Activated CD8-positive, alpha-beta T cell treated with anti-CD3 and anti-CD28 coated beads for 36 hours (primary cell): ENCODE results near the gene METTL1. TPM values are rescaled to one million over a fixed set of nuclear protein-coding genes. Genes with fewer than 3 reads are reported as not detected.

ENCODE experiments used
- ATAC-seq: fragments of 200-7000 bp; cut with Tn5 transposase; one replicate; pipeline ENCODE4 v1.10.0; 2021; ENCODE audit warnings: mild to moderate bottlenecking, moderate library complexity
- CTCF ChIA-PET: fragments of 350-600 bp; sonication (Branson Sonifier 250); formaldehyde crosslinking; loops from one replicate; lab custom pipeline; 2021; ENCODE audit warnings: antibody characterized with exemption; lab: Charles Lee
- POLR2A ChIA-PET: fragments of 350-600 bp; sonication (Branson Sonifier 250); formaldehyde crosslinking; loops from one replicate; lab custom pipeline; 2021; ENCODE audit warnings: antibody characterized with exemption; lab: Charles Lee
- DNase-seq: peaks from one replicate; pipeline ENCODE4 v3.0.0-alpha.2; 2020
- H3K27ac Mint-ChIP-seq: one replicate; pipeline ENCODE4 v1.8.0; 2021; ENCODE audit warnings: mild to moderate bottlenecking, mixed read lengths
- H3K27me3 Mint-ChIP-seq: one replicate; pipeline ENCODE4 v1.8.0; 2021; ENCODE audit warnings: mixed read lengths
- H3K36me3 Mint-ChIP-seq: one replicate; pipeline ENCODE4 v1.8.0; 2021; ENCODE audit warnings: low read depth, mixed read lengths
- H3K4me1 Mint-ChIP-seq: one replicate; pipeline ENCODE4 v1.8.0; 2021; ENCODE audit warnings: low read depth, mixed read lengths
- H3K4me3 Mint-ChIP-seq: one replicate; pipeline ENCODE4 v1.8.0; 2021; ENCODE audit warnings: mild to moderate bottlenecking, moderate library complexity, mixed read lengths
- H3K9me3 Mint-ChIP-seq: one replicate; pipeline ENCODE4 v1.8.0; 2021; ENCODE audit warnings: mixed read lengths
- CTCF ChIP-seq: fragments of 200-600 bp; IDR thresholded peaks from one replicate; pipeline ENCODE4 v1.8.0; 2022; ENCODE audit warnings: antibody characterized with exemption, mild to moderate bottlenecking
- intact Hi-C: fragments of 100-400 bp; cut with micrococcal nuclease; formaldehyde crosslinking; loops from one replicate; pipeline ENCODE4 v1.10.0; 2022
- total RNA-seq, 2 experiments: library from RNA; stranded (reverse); gene quantifications; one replicate each; pipeline ENCODE4 v1.2.3, GENCODE V29; 2021

METTL1 gene
- total RNA-seq, 2 experiments from 2014 or later: 29.6 to 34.1 TPM

DNA sequence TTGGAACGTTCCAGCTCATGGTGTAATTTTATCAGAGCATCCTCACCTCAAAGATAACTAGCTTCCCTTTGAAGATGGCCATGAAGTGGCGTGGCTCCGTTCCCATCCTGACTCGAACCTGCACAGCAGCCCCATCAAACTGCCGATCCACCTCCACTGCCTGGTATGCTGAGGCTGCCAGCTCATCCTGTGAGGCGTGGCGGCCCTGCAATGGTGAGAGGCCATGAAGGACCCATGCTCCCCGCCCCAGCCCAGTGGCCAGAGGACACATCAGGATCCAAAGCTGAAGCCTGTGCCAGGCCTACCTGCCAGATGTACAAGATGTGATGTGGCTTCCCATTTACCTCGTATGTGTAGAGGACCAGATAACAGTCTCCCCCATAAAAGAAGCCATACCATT lies 35.4 kb upstream of the METTL1 start:
- Mint-ChIP-seq H3K27ac (no peak overlapping the region), H3K36me3 (peaks cover 4% of the 10 kb centered on the region), H3K27me3 (no peaks in the 10 kb centered on the region), H3K9me3 (no peaks in the 10 kb centered on the region), H3K4me1 (peaks cover 4% of the 10 kb centered on the region), H3K4me3 (no peak overlapping the region)
- CTCF ChIA-PET: interaction anchor here (1.0 to 1.9 kb wide), 3 partner anchors 9 to 98 kb away, joined by 3 to 6 read pairs (median 6); partner anchors contain the start of gene TSFM
- ATAC-seq (no peak), DNase-seq (no peak)
- intact Hi-C loops: no loop called here
- no peak for TF ChIP-seq CTCF
- POLR2A ChIA-PET: interaction anchor here (1.0 kb wide), 1 partner anchor 59 kb away, joined by 4 read pairs; no protein-coding TSS in a partner anchor

DNA sequence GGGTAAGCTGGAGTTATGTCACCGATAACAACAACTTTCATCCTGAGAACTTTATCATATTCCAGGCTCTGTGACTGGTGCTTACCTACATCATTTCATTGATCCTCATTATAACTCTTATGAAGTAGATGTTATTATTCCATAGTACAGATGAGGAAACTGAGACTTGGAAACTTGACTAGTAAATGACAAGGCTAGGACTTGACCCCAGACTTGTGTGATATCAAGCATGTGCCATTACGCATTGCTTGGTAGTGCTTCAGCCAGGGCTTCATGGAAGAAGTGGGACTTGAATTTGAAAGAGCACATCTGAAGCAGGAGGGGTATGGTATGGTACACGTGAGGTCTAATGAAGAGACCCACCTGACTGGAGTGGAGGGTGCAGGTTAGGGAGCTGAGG lies 34.8 kb upstream of the METTL1 start:
- H3K4me3 Mint-ChIP-seq: no peak overlapping the region
- ChIA-PET CTCF (interaction anchor here (1.0 to 1.9 kb wide), 3 partner anchors 8 to 98 kb away, joined by 3 to 6 read pairs (median 6); partner anchors contain the start of gene TSFM), POLR2A (interaction anchor here (1.0 kb wide), 1 partner anchor 59 kb away, joined by 4 read pairs; no protein-coding TSS in a partner anchor)
- peaks cover 4% of the 10 kb centered on the region for H3K36me3 Mint-ChIP-seq
- no peak for ATAC-seq
- H3K27ac Mint-ChIP-seq: no peak overlapping the region
- DNase-seq: no peak
- no peaks in the 10 kb centered on the region for H3K9me3 Mint-ChIP-seq
- no peaks in the 10 kb centered on the region for H3K27me3 Mint-ChIP-seq
- TF ChIP-seq CTCF: no peak
- peaks cover 4% of the 10 kb centered on the region for H3K4me1 Mint-ChIP-seq
- intact Hi-C loops: no loop called here

DNA sequence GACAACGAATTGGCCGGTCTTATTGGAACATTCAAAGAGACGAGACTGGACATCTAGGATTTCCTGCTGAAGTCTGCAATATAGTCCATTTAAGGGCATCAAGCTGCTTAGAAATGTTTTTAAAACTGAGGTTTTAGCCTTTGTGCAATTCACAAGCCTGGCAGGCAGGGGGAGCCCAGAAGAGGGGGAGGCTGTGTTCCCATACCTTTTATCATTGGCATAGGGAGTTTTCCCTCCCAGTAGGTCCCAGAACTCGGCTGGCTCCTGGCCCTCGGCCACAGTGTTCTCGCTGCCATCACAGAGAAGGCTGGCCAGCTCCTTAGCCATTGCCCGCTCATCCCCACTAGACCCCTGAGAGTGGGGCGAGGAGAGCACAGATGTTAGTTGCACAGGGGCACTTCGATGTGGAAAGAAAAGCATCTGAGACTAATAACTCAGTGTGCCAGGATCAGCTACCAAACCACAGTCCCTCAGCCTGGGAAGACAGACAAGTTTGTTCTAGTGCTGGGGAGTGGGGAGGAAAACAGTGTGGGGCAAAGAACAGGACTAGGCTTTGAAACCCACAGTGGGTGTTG lies 31.5 kb upstream of the METTL1 start:
- ATAC-seq (peak; percentile 70), DNase-seq (peak; percentile 31)
- no peak overlapping the region for H3K27ac Mint-ChIP-seq
- ChIA-PET CTCF (interaction anchor here (0.6 to 9.5 kb wide), 27 partner anchors 8 to 119 kb away, joined by 3 to 124 read pairs (median 6); partner anchors contain the start of genes AVIL and TSFM), POLR2A (interaction anchor here (1.1 to 2.2 kb wide), 4 partner anchors 7 to 21 kb away, joined by 3 to 4 read pairs (median 4); partner anchors contain the start of gene TSFM)
- H3K27me3 Mint-ChIP-seq: no peaks in the 10 kb centered on the region
- H3K9me3 Mint-ChIP-seq: no peaks in the 10 kb centered on the region
- H3K4me1 Mint-ChIP-seq: peaks cover 4% of the 10 kb centered on the region
- intact Hi-C loops: no loop called here
- peak; percentile 85 for TF ChIP-seq CTCF
- peaks cover 8% of the 10 kb centered on the region for H3K36me3 Mint-ChIP-seq
- H3K4me3 Mint-ChIP-seq: no peak overlapping the region

GRCh38 chr12:57802607-57803006 lies 30.7 kb upstream of the METTL1 start:
- H3K9me3 Mint-ChIP-seq: no peaks in the 10 kb centered on the region
- peaks cover 4% of the 10 kb centered on the region for H3K4me1 Mint-ChIP-seq
- CTCF ChIA-PET: interaction anchor here (0.6 to 9.5 kb wide), 29 partner anchors 9 to 122 kb away, joined by 3 to 124 read pairs (median 5); partner anchors contain the start of genes AVIL and TSFM
- intact Hi-C loops: no loop called here
- H3K27ac Mint-ChIP-seq: no peak overlapping the region
- H3K4me3 Mint-ChIP-seq: no peak overlapping the region
- DNase-seq (no peak), ATAC-seq (no peak)
- no peak for TF ChIP-seq CTCF
- H3K36me3 Mint-ChIP-seq: peaks cover 8% of the 10 kb centered on the region
- POLR2A ChIA-PET: interaction anchor here (0.7 to 2.2 kb wide), 6 partner anchors 8 to 1929 kb away, joined by 3 to 4 read pairs (median 4); partner anchors contain the start of gene TSFM
- H3K27me3 Mint-ChIP-seq: no peaks in the 10 kb centered on the region

DNA sequence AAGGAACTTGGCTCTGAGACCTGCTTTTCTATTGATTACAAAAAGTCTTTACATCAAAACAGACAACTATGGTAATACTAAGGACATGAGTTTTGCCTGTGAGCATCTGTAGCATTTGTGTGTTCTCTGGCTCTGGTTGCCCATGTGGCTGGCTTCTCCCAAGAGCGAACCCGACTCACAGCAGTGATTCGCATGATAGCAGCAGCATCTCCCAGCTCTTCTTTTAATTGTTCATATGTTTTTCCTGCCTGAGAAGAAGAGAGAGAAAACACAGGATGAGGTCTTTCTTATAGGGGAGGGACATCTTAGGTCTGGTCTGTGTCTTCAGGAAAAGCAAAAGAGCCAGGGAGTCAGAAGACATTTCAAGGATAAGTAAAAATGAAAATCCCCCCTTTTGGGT lies 29.1 kb upstream of the METTL1 start:
- POLR2A ChIA-PET: interaction anchor here (2.3 kb wide), 1 partner anchor 16 kb away, joined by 6 read pairs; no protein-coding TSS in a partner anchor

More for the DNA sequence above, 29.1 kb upstream of the METTL1 start:
- no peak for ATAC-seq
- H3K36me3 Mint-ChIP-seq: peaks cover 17% of the 10 kb centered on the region
- DNase-seq: no peak
- no peak for TF ChIP-seq CTCF
- H3K4me1 Mint-ChIP-seq: peaks cover 7% of the 10 kb centered on the region
- no peaks in the 10 kb centered on the region for H3K9me3 Mint-ChIP-seq
- H3K27me3 Mint-ChIP-seq: no peaks in the 10 kb centered on the region
- CTCF ChIA-PET: interaction anchor here (0.9 to 9.5 kb wide), 7 partner anchors 11 to 103 kb away, joined by 3 to 124 read pairs (median 14); partner anchors contain the start of genes AVIL and TSFM
- no peak overlapping the region for H3K4me3 Mint-ChIP-seq
- intact Hi-C loops: no loop called here
- no peak overlapping the region for H3K27ac Mint-ChIP-seq
